ENCODE data around the gene RIPK4.
A peak's percentile ranks its signal among the peaks of the same experiment; 100 is the strongest.

Gene RIPK4

GRCh38 chr21:41768437-41769042 lies 1.7 kb upstream of the RIPK4 start:
- peak overlapping the region; percentile 39; the same call in 1 of the 2 replicates for H3K27ac ChIP-seq
- peak; percentile 65 for TF ChIP-seq CTCF (IDR thresholded peaks at IDR 0.05)
- no peak for TF ChIP-seq ZFX (IDR thresholded peaks at IDR 0.05; ENCODE audit: borderline replicate concordance)

- TF ChIP-seq CTCF (IDR thresholded peaks at IDR 0.05) (no peak), ZFX (IDR thresholded peaks at IDR 0.05; ENCODE audit: borderline replicate concordance) (no peak)
- peak overlapping the region; percentile 39; the same call in 1 of the 2 replicates for H3K27ac ChIP-seq
Observed at GRCh38 chr21:41767606-41768436, 969 bp upstream of the RIPK4 start.

- H3K27ac ChIP-seq, result no peak overlapping the region
- TF ChIP-seq ZFX (IDR thresholded peaks at IDR 0.05; ENCODE audit: borderline replicate concordance) (no peak), CTCF (IDR thresholded peaks at IDR 0.05) (no peak)
Observed at GRCh38 chr21:41765973-41766882, 624 bp downstream of the RIPK4 start.

GRCh38 chr21:41765420-41765821 lies 1.4 kb downstream of the RIPK4 start:
- TF ChIP-seq ZFX (IDR thresholded peaks at IDR 0.05; ENCODE audit: borderline replicate concordance) (no peak), CTCF (IDR thresholded peaks at IDR 0.05) (no peak)
- no peak overlapping the region for H3K27ac ChIP-seq

- peak overlapping the region; percentile 38 for H3K27ac ChIP-seq
- TF ChIP-seq ZFX (IDR thresholded peaks at IDR 0.05; ENCODE audit: borderline replicate concordance) (no peak), CTCF (IDR thresholded peaks at IDR 0.05) (no peak)
Observed at GRCh38 chr21:41764558-41765419, 2.1 kb downstream of the RIPK4 start.

GRCh38 chr21:41763996-41764395 lies 2.9 kb downstream of the RIPK4 start:
- no peak for TF ChIP-seq ZFX (IDR thresholded peaks at IDR 0.05; ENCODE audit: borderline replicate concordance)
- TF ChIP-seq CTCF (IDR thresholded peaks at IDR 0.05), result no peak
- H3K27ac ChIP-seq, result no peak overlapping the region; the same call in 1 of the 2 replicates

All from 22Rv1 (cell line).